HFFc6 (cell line): ENCODE measurements around the gene NPAS1. TPM values are rescaled to one million over a fixed set of nuclear protein-coding genes. Genes with fewer than 3 reads are reported as not detected.

Source experiments
- DNase-seq: peaks from one replicate; pipeline ENCODE4 v3.0.0-alpha.2; 2018
- H3K27ac Mint-ChIP-seq: 2 replicates; pipeline ENCODE4 v1.8.0; 2020; ENCODE audit warnings: mild to moderate bottlenecking, mixed read lengths
- H3K27me3 Mint-ChIP-seq: 2 replicates; pipeline ENCODE4 v1.8.0; 2021; ENCODE audit warnings: mild to moderate bottlenecking, moderate library complexity, mixed read lengths; ENCODE audit not compliant: insufficient read depth
- H3K36me3 Mint-ChIP-seq: 2 replicates; pipeline ENCODE4 v1.8.0; 2021; ENCODE audit warnings: low read depth, mixed read lengths
- H3K4me1 Mint-ChIP-seq: 2 replicates; pipeline ENCODE4 v1.8.0; 2020; ENCODE audit warnings: low read depth, mixed read lengths
- H3K4me3 Mint-ChIP-seq: 2 replicates; pipeline ENCODE4 v1.8.0; 2020; ENCODE audit warnings: mild to moderate bottlenecking, moderate library complexity, mixed read lengths
- H3K9me3 Mint-ChIP-seq: 2 replicates; pipeline ENCODE4 v1.8.0; 2020; ENCODE audit warnings: mild to moderate bottlenecking, mixed read lengths
- total RNA-seq, 6 experiments: library from RNA; stranded (reverse); fragmentation: NEBNext Ultra II Directional; extraction: Animal tissue kit (Norgen Biotek cat#: 25700); gene quantifications; 2 replicates in 1 of 6; 3 replicates in 5 of 6; pipeline ENCODE4 v1.2.3, GENCODE V29; 2021
- TF ChIP-seq, protein P1 (sequence below): fragments of 200-600 bp; sonication (generic); IDR thresholded peaks from 2 replicates; pipeline ENCODE4 v1.5.0; 2021; ENCODE audit warnings: antibody characterized with exemption, mild to moderate bottlenecking

The NPAS1 gene
- total RNA-seq, 6 experiments from 2014 or later = 2.2 to 11.5 (median 3.6) TPM

GRCh38 chr19:47037766-47038165 is 18.1 kb downstream of the NPAS1 start:
- H3K27ac Mint-ChIP-seq = no peak overlapping the region
- TF ChIP-seq, protein P1, sequence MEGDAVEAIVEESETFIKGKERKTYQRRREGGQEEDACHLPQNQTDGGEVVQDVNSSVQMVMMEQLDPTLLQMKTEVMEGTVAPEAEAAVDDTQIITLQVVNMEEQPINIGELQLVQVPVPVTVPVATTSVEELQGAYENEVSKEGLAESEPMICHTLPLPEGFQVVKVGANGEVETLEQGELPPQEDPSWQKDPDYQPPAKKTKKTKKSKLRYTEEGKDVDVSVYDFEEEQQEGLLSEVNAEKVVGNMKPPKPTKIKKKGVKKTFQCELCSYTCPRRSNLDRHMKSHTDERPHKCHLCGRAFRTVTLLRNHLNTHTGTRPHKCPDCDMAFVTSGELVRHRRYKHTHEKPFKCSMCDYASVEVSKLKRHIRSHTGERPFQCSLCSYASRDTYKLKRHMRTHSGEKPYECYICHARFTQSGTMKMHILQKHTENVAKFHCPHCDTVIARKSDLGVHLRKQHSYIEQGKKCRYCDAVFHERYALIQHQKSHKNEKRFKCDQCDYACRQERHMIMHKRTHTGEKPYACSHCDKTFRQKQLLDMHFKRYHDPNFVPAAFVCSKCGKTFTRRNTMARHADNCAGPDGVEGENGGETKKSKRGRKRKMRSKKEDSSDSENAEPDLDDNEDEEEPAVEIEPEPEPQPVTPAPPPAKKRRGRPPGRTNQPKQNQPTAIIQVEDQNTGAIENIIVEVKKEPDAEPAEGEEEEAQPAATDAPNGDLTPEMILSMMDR = no peak
- peaks cover 19% of the 10 kb centered on the region for H3K4me1 Mint-ChIP-seq
- DNase-seq = no peak
- H3K4me3 Mint-ChIP-seq = no peak overlapping the region
- H3K9me3 Mint-ChIP-seq = no peaks in the 10 kb centered on the region
- H3K27me3 Mint-ChIP-seq = peaks cover 3% of the 10 kb centered on the region
- no peaks in the 10 kb centered on the region for H3K36me3 Mint-ChIP-seq

DNA sequence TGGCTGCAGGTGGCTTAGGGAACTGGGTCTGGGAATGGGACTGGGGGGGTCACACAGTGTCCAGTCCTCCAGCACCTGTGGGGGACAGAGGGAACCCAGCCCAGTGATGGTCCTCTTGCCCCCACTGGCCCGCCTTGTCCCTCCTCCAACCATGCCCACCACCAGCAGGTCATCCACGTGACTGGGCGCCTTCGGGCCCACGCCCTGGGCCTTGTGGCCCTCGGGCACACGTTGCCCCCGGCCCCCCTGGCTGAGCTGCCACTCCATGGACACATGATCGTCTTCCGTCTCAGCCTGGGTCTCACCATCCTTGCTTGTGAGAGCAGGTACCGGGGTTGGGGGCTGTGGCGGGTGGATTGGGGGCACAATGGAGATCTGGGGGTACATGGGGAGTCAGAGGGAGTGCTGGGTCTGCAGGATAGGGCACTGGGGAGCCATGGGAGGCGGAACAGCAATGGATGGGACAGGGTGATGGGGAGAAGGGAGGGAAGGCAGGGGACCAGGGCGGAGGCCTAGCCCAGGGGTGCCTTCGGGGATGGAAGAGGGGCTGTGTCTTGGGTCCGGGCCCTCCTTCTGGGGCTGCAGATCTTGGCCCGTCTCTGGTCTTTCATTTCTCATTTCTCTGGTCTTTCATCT is 19.7 kb downstream of the NPAS1 start:
- Mint-ChIP-seq H3K9me3 (no peaks in the 10 kb centered on the region), H3K4me1 (peaks cover 19% of the 10 kb centered on the region), H3K27me3 (peaks cover 3% of the 10 kb centered on the region), H3K36me3 (no peaks in the 10 kb centered on the region), H3K27ac (no peak overlapping the region), H3K4me3 (no peak overlapping the region)
- no peak for DNase-seq
- TF ChIP-seq, protein P1 = no peak

- Mint-ChIP-seq H3K4me1 (peaks cover 9% of the 10 kb centered on the region), H3K4me3 (no peak overlapping the region), H3K27ac (no peak overlapping the region), H3K9me3 (no peaks in the 10 kb centered on the region), H3K36me3 (no peaks in the 10 kb centered on the region), H3K27me3 (no peaks in the 10 kb centered on the region; the same call in none of the 2 replicates)
- TF ChIP-seq, protein P1 = no peak
- no peak for DNase-seq
Observed at GRCh38 chr19:47040869-47041268, 21.2 kb downstream of the NPAS1 start.

DNA sequence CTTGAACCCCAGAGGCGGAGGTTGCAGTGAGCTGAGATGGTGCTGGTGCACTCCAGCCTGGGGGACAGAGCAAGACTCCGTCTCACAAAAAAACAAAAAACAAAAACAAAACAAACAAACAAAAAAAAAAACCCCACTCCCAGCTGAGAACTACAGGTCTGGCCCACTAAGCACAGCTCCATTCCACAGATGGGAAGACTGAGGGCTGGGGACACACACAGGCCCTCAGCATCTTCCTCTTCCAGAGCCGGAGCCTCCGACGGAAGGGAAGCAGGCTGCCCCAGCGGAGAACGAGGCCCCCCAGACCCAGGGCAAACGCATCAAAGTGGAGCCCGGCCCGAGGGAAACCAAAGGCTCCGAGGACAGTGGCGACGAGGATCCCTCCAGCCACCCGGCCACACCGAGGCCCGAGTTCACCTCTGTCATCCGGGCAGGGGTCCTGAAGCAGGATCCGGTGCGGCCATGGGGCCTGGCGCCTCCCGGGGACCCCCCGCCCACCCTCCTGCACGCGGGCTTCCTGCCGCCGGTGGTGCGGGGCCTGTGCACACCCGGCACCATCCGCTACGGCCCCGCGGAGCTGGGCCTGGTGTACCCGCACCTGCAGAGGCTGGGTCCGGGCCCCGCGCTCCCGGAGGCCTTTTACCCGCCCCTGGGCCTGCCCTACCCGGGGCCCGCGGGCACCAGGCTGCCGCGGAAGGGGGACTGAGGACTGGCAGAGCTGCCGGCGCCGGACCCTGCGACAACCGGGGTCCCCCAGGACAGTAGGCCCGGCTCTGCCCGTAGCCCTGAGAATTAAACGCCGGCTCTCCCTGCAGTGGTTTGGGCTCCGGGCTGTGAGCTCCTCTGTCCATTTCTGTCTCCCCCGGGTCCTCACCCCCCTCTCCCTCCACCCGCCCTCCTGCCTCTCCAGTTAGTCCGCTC is 25.6 kb downstream of the NPAS1 start:
- TF ChIP-seq, protein P1 = no peak
- Mint-ChIP-seq H3K27me3 (peaks cover 4% of the 10 kb centered on the region), H3K36me3 (no peaks in the 10 kb centered on the region; the same call in 1 of the 2 replicates), H3K4me3 (no peak overlapping the region), H3K9me3 (peaks cover 8% of the 10 kb centered on the region; the same call in 1 of the 2 replicates), H3K27ac (no peak overlapping the region), H3K4me1 (peaks cover 22% of the 10 kb centered on the region)
- DNase-seq = no peak

DNA sequence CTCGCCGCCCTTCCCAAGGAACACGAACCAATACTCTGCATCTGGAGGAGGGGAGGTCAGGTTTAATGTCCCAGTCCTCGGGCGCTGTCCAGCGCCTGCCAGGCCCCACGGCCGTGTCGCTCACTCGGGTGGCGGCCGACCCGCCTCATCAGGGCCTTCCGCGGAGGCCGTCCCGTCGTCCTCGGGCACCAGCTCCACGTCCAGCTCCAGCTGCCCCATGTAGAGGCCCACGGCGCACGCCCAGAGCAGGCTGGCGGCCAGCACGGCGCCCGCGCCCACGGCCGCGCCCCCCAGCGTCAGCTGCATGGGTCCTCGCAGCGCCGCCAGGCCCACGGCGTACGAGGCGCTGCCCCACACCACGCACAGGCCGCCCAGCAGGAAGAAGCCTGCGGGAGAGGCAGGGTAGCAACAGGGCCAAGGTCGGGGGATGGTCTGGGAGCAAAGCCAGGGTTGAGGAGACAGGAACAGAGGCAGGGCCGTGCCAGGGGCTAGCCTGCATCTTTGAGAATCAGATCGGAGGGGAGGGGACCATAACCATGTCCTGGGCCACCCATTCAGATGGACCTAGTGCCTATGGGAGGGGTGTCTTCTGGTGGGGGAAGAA is 26.3 kb downstream of the NPAS1 start:
- TF ChIP-seq, protein P1 = no peak
- Mint-ChIP-seq H3K27me3 (peaks cover 4% of the 10 kb centered on the region), H3K9me3 (peaks cover 8% of the 10 kb centered on the region; the same call in 1 of the 2 replicates), H3K27ac (no peak overlapping the region), H3K4me3 (no peak overlapping the region), H3K36me3 (no peaks in the 10 kb centered on the region; the same call in 1 of the 2 replicates), H3K4me1 (peaks cover 28% of the 10 kb centered on the region)
- DNase-seq = no peak
